GM23248 (cell line): ENCODE measurements around the gene ENG. TPM values are rescaled to one million over a fixed set of nuclear protein-coding genes. Genes with fewer than 3 reads are reported as not detected.

Source experiments
- DNase-seq: peaks from one replicate; pipeline ENCODE4 v3.0.0-alpha.2; 2015
- H2AFZ ChIP-seq: fragments of 200-600 bp; sonication (generic); 2 replicates; pipeline ENCODE4 v1.6.1; 2016; ENCODE audit warnings: antibody characterized with exemption
- H3F3A ChIP-seq: fragments of 200-600 bp; sonication (generic); 2 replicates; pipeline ENCODE4 v1.6.1; 2016; ENCODE audit warnings: mild to moderate bottlenecking, antibody characterized with exemption, mixed run types; ENCODE audit not compliant: insufficient read depth
- H3K27ac ChIP-seq: fragments of 200-600 bp; sonication (generic); 2 replicates; pipeline ENCODE4 v1.5.1; 2016; ENCODE audit warnings: mild to moderate bottlenecking
- H3K27me3 ChIP-seq: fragments of 200-600 bp; sonication (generic); replicated peaks from 2 replicates; pipeline ENCODE4 v1.6.1; 2016; ENCODE audit warnings: mild to moderate bottlenecking; ENCODE audit not compliant: insufficient read depth
- H3K36me3 ChIP-seq: fragments of 200-600 bp; sonication (generic); 2 replicates; pipeline ENCODE4 v1.6.1; 2016; ENCODE audit warnings: low read depth, mild to moderate bottlenecking
- H3K4me1 ChIP-seq: fragments of 200-600 bp; sonication (generic); 2 replicates; pipeline ENCODE4 v1.6.1; 2016; ENCODE audit warnings: mild to moderate bottlenecking; ENCODE audit not compliant: insufficient read depth
- H3K4me2 ChIP-seq: fragments of 200-600 bp; sonication (generic); one replicate; pipeline ENCODE4 v1.6.1; 2016; ENCODE audit warnings: mild to moderate bottlenecking; ENCODE audit not compliant: unreplicated experiment
- H3K4me3 ChIP-seq: fragments of 200-600 bp; sonication (generic); 2 replicates; pipeline ENCODE4 v1.5.1; 2016; ENCODE audit warnings: mild to moderate bottlenecking
- H3K79me2 ChIP-seq: fragments of 200-600 bp; sonication (generic); 2 replicates; pipeline ENCODE4 v1.6.1; 2016; ENCODE audit warnings: mild to moderate bottlenecking; ENCODE audit not compliant: insufficient read depth
- H3K9ac ChIP-seq: fragments of 200-600 bp; sonication (generic); 2 replicates; pipeline ENCODE4 v1.6.1; 2016; ENCODE audit warnings: mild to moderate bottlenecking
- H3K9me2 ChIP-seq: fragments of 200-600 bp; sonication (generic); 2 replicates; pipeline ENCODE4 v1.6.1; 2016; ENCODE audit warnings: mixed run types, mild to moderate bottlenecking, moderate library complexity; ENCODE audit not compliant: insufficient read depth
- H3K9me3 ChIP-seq: fragments of 200-600 bp; sonication (generic); one replicate; pipeline ENCODE4 v1.6.1; 2017; ENCODE audit warnings: low read depth
- H4K20me1 ChIP-seq: fragments of 200-600 bp; sonication (generic); 2 replicates; pipeline ENCODE4 v1.6.0; 2016; ENCODE audit not compliant: insufficient read depth
- EZH2 ChIP-seq: fragments of 200-600 bp; sonication (generic); IDR thresholded peaks from 2 replicates; pipeline ENCODE4 v1.6.1; 2018; ENCODE audit warnings: antibody characterized with exemption, mild to moderate bottlenecking; ENCODE audit not compliant: insufficient read depth, poor library complexity, severe bottlenecking
- EZH2phosphoT487 ChIP-seq: fragments of 200-600 bp; sonication (generic); IDR thresholded peaks from 2 replicates; pipeline ENCODE4 v1.6.1; 2018; ENCODE audit warnings: antibody characterized with exemption, moderate library complexity, mild to moderate bottlenecking, low read depth; ENCODE audit not compliant: insufficient read depth
- WGBS, 2 experiments: methylation state at CpG; one replicate each; pipeline ENCODE4 v1.1.6; 2015 to 2017; ENCODE audit warnings: low lambda C conversion rate in 2 of 2, low coverage in 1 of 2; ENCODE audit errors: missing lambda C conversion rate in 2 of 2; 5-methylcytosine and 5-hydroxymethylcytosine counted together
- in situ Hi-C: fragments of 300-500 bp; cut with MboI; formaldehyde crosslinking; loops from 2 replicates; pipeline ENCODE4 v1.15.0; 2020
- polyA plus RNA-seq: library from polyadenylated mRNA; unstranded; fragments of >200 nt; fragmentation: Nextera tagmentation; extraction: Ambion mirVana; gene quantifications from 2 replicates; pipeline ENCODE4 v1.2.1, GENCODE V29; 2016
- total RNA-seq: library from RNA; depleted of rRNA; stranded (reverse); fragments of >200 nt; shearing (Covaris generic); gene quantifications from 2 replicates; pipeline ENCODE4 v1.2.3, GENCODE V29; 2014

ENG gene
- total and polyA plus RNA-seq, 2 experiments from 2014 or later: 54.5 to 226 TPM

DNA sequence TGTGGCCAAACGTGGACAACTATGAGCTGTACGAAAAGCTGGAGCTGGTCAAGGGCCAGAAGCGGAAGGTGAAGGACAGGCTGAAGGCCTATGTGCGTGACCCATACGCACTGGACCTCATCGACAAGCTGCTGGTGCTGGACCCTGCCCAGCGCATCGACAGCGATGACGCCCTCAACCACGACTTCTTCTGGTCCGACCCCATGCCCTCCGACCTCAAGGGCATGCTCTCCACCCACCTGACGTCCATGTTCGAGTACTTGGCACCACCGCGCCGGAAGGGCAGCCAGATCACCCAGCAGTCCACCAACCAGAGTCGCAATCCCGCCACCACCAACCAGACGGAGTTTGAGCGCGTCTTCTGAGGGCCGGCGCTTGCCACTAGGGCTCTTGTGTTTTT is 65.3 kb downstream of the ENG start:
- H3K4me3 ChIP-seq: no peak overlapping the region
- peaks cover 52% of the 10 kb centered on the region for H3K36me3 ChIP-seq
- H4K20me1 ChIP-seq: peaks cover 7% of the 10 kb centered on the region; the same call in 1 of the 2 replicates
- no peaks in the 10 kb centered on the region for H3K9me2 ChIP-seq
- no peak overlapping the region for H2AFZ ChIP-seq
- H3K4me1 ChIP-seq: peaks cover 6% of the 10 kb centered on the region; the same call in 1 of the 2 replicates
- H3K9me3 ChIP-seq: no peaks in the 10 kb centered on the region
- H3K4me2 ChIP-seq: no peak overlapping the region
- WGBS, 2 experiments: 93 to 95% methylated on average over 25 of the region's 25 CpGs
- H3K27me3 ChIP-seq: no peaks in the 10 kb centered on the region
- no peak for DNase-seq
- peaks cover 68% of the 10 kb centered on the region for H3K79me2 ChIP-seq
- no peak overlapping the region for H3K9ac ChIP-seq
- no peak overlapping the region for H3K27ac ChIP-seq
- TF ChIP-seq EZH2: no peak
- no peak for TF ChIP-seq EZH2phosphoT487
- H3F3A ChIP-seq: peaks cover 25% of the 10 kb centered on the region
- in situ Hi-C loops: no loop called here

- Histone ChIP-seq H3K9me3 (no peaks in the 10 kb centered on the region), H3K79me2 (peaks cover 68% of the 10 kb centered on the region), H3K4me2 (no peak overlapping the region), H3K27me3 (no peaks in the 10 kb centered on the region), H3K4me3 (no peak overlapping the region), H3K9ac (no peak overlapping the region), H3K4me1 (peaks cover 6% of the 10 kb centered on the region; the same call in 1 of the 2 replicates), H4K20me1 (peaks cover 7% of the 10 kb centered on the region; the same call in 1 of the 2 replicates), H2AFZ (no peak overlapping the region), H3K9me2 (no peaks in the 10 kb centered on the region), H3F3A (peaks cover 25% of the 10 kb centered on the region), H3K36me3 (peaks cover 52% of the 10 kb centered on the region), H3K27ac (no peak overlapping the region)
- no peak for DNase-seq
- 87 to 88% methylated on average over 22 to 23 of the region's 26 CpGs for WGBS, 2 experiments
- in situ Hi-C loops: no loop called here
- no peak for TF ChIP-seq EZH2
- no peak for TF ChIP-seq EZH2phosphoT487
Observed at GRCh38 chr9:127788337-127789011, 66.0 kb downstream of the ENG start.

GRCh38 chr9:127786773-127787104 is 67.7 kb downstream of the ENG start:
- Histone ChIP-seq H4K20me1 (peaks cover 7% of the 10 kb centered on the region; the same call in 1 of the 2 replicates), H3K9me2 (no peaks in the 10 kb centered on the region), H3K9ac (peak overlapping the region; percentile 97), H3F3A (peaks cover 12% of the 10 kb centered on the region), H3K79me2 (peaks cover 58% of the 10 kb centered on the region), H3K36me3 (peaks cover 45% of the 10 kb centered on the region), H3K9me3 (no peaks in the 10 kb centered on the region), H2AFZ (no peak overlapping the region), H3K4me1 (peaks cover 6% of the 10 kb centered on the region; the same call in 1 of the 2 replicates), H3K4me2 (peak overlapping the region; percentile 91), H3K4me3 (peak overlapping the region; percentile 96), H3K27me3 (no peaks in the 10 kb centered on the region), H3K27ac (peak overlapping the region; percentile 92)
- in situ Hi-C loops: no loop called here
- WGBS, 2 experiments: 1% methylated on average over 12 of the region's 12 CpGs
- peak; percentile 70 for DNase-seq
- TF ChIP-seq EZH2: no peak

DNA sequence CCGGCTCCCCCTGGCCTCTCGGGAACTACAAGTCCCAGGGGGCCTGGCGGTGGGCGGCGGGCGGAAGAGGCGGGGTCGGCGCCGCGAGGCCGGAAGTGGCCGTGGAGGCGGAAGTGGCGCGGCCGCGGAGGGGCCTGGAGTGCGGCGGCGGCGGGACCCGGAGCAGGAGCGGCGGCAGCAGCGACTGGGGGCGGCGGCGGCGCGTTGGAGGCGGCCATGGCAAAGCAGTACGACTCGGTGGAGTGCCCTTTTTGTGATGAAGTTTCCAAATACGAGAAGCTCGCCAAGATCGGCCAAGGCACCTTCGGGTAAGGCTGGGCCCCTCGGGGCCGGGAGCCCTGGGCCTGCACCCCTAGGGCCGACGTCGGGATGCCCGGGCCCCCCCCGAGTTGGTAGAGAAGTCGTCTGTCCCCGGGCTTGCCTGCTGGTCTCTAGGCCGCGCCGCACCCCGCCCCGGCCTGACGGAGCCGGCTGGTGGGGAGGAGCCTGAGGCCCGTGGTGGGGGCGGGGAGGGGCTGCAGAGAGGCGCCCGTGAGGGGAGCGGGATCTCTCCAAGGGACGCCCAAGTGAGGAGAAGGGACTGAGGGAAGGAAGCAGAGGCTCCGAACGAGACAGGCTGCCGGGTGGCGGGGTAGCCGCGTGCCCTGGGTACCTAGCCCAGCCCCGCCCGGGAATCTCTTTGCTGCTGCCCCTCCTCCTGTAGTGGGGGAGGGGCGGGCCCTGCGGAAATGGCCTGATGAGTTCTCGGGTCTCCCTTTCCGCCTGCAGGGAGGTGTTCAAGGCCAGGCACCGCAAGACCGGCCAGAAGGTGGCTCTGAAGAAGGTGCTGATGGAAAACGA is 68.3 kb downstream of the ENG start, which contains the start of gene CDK9:
CDK9 (plus strand) TSS at position 102 of the 840 bp plus-strand sequence; CDS start at position 217, 115 bp downstream.
- peak; percentile 97 for DNase-seq
- peak within 1 kb of the TSS; percentile 91 for H3K4me2 ChIP-seq
- no peaks in the 10 kb centered on the region for H3K9me3 ChIP-seq
- H3K4me1 ChIP-seq: peaks cover 6% of the 10 kb centered on the region; the same call in 1 of the 2 replicates
- peaks cover 12% of the 10 kb centered on the region; the same call in 1 of the 2 replicates for H3F3A ChIP-seq
- H3K27me3 ChIP-seq: no peaks in the 10 kb centered on the region
- 1% methylated on average over 41 to 74 of the region's 75 CpGs for WGBS, 2 experiments
- peaks cover 40% of the 10 kb centered on the region for H3K36me3 ChIP-seq
- peaks cover 7% of the 10 kb centered on the region; the same call in 1 of the 2 replicates for H4K20me1 ChIP-seq
- no peaks in the 10 kb centered on the region for H3K9me2 ChIP-seq
- peak within 1 kb of the TSS; percentile 19 for H2AFZ ChIP-seq
- H3K9ac ChIP-seq: peak within 1 kb of the TSS; percentile 97
- peak within 1 kb of the TSS; percentile 92 for H3K27ac ChIP-seq
- TF ChIP-seq EZH2 (no peak), EZH2phosphoT487 (no peak)
- in situ Hi-C loops: no loop called here
- peaks cover 53% of the 10 kb centered on the region for H3K79me2 ChIP-seq
- H3K4me3 ChIP-seq: peak within 1 kb of the TSS; percentile 96
